HEK293 (cell line): Measurements from ENCODE around the gene GOLGA3.
"Not testable (repeated sequence)": the region's sequence is repeated elsewhere in the genome, so short reads cannot be mapped to it uniquely, and the experiment has no call there.

Experiments used
- CTCF ChIA-PET: fragments of 350-600 bp; formaldehyde crosslinking; extraction: SDS; loops from one replicate; lab custom pipeline; 2021; ENCODE audit warnings: antibody characterized with exemption; lab: Yijun Ruan, JAX
- POLR2A ChIA-PET: fragments of 300-600 bp; formaldehyde crosslinking; extraction: SDS; loops from one replicate; lab custom pipeline; 2020; ENCODE audit warnings: antibody characterized with exemption, inconsistent platforms; lab: Yijun Ruan, JAX
- H3K27ac ChIP-seq: fragments of 200-500 bp; sonication (Bioruptor generic); 2 replicates; pipeline ENCODE4 v1.5.1; 2014; ENCODE audit warnings: low read depth, low read length, control low read depth, inconsistent platforms; ENCODE audit errors: extremely low read depth
- H3K36me3 ChIP-seq, 2 experiments: fragments of 200-500 bp in 1 of 2; sonication (Bioruptor generic) in 1 of 2; 1 replicate in 1 of 2; 2 replicates in 1 of 2; pipeline ENCODE4 v1.5.1; 2014 to 2017; ENCODE audit warnings: inconsistent platforms in 2 of 2, low read length in 2 of 2; ENCODE audit not compliant: control insufficient read depth in 2 of 2, insufficient read depth in 1 of 2
- H3K4me1 ChIP-seq: fragments of 200-500 bp; sonication (Bioruptor generic); 2 replicates; pipeline ENCODE4 v1.5.1; 2014; ENCODE audit warnings: mild to moderate bottlenecking, low read length, inconsistent platforms; ENCODE audit not compliant: control insufficient read depth, insufficient read depth
- H3K4me3 ChIP-seq: 2 replicates; pipeline ENCODE4 v1.5.1; 2011; ENCODE audit warnings: low read depth, mild to moderate bottlenecking, control low read depth, low read length, moderate library complexity
- H3K9me3 ChIP-seq: fragments of 200-500 bp; sonication (Bioruptor generic); 2 replicates; pipeline ENCODE4 v1.5.1; 2014; ENCODE audit warnings: low read depth, low read length, inconsistent platforms; ENCODE audit not compliant: control insufficient read depth, insufficient read depth
- KLF7 ChIP-seq: fragments of 450-650 bp; formaldehyde crosslinking; IDR thresholded peaks from 2 replicates; pipeline ENCODE4 v1.5.1; 2016; ENCODE audit warnings: missing biosample characterization, missing genetic modification characterization, borderline replicate concordance
- PRDM1 ChIP-seq: fragments of 450-650 bp; formaldehyde crosslinking; IDR thresholded peaks from 2 replicates; pipeline ENCODE4; 2016; ENCODE audit warnings: missing biosample characterization, missing genetic modification characterization
- ZFP37 ChIP-seq: fragments of 450-650 bp; formaldehyde crosslinking; IDR thresholded peaks from 2 replicates; pipeline ENCODE4 v1.5.1; 2016; ENCODE audit warnings: missing biosample characterization, missing genetic modification characterization
- ZIC2 ChIP-seq: fragments of 450-650 bp; formaldehyde crosslinking; IDR thresholded peaks from 2 replicates; pipeline ENCODE4 v1.5.1; 2016; ENCODE audit warnings: missing biosample characterization, missing genetic modification characterization
- ZNF112 ChIP-seq: fragments of 450-650 bp; formaldehyde crosslinking; IDR thresholded peaks from 2 replicates; pipeline ENCODE4 v1.5.0; 2017; ENCODE audit warnings: missing biosample characterization, missing genetic modification characterization
- ZNF19 ChIP-seq: fragments of 450-650 bp; formaldehyde crosslinking; IDR thresholded peaks from 2 replicates; pipeline ENCODE4; 2016; ENCODE audit warnings: missing biosample characterization, missing genetic modification characterization, low read depth
- ZNF223 ChIP-seq: fragments of 450-650 bp; formaldehyde crosslinking; IDR thresholded peaks from 2 replicates; pipeline ENCODE4 v1.5.1; 2016; ENCODE audit warnings: missing biosample characterization, missing genetic modification characterization
- ZNF354C ChIP-seq: fragments of 450-650 bp; formaldehyde crosslinking; IDR thresholded peaks from 2 replicates; pipeline ENCODE4 v1.5.1; 2016; ENCODE audit warnings: missing biosample characterization, missing genetic modification characterization, low read depth, borderline replicate concordance
- ZNF394 ChIP-seq: fragments of 450-650 bp; formaldehyde crosslinking; IDR thresholded peaks from 2 replicates; pipeline ENCODE4 v1.5.1; 2016; ENCODE audit warnings: missing biosample characterization, missing genetic modification characterization, mild to moderate bottlenecking, moderate library complexity, borderline replicate concordance
- ZNF423 ChIP-seq: fragments of 450-650 bp; formaldehyde crosslinking; IDR thresholded peaks from 2 replicates; pipeline ENCODE4 v1.5.1; 2016; ENCODE audit warnings: missing biosample characterization, missing genetic modification characterization
- ZNF501 ChIP-seq: fragments of 450-650 bp; formaldehyde crosslinking; IDR thresholded peaks from 2 replicates; pipeline ENCODE4 v1.5.1; 2016; ENCODE audit warnings: missing biosample characterization, missing genetic modification characterization
- ZNF560 ChIP-seq: fragments of 450-650 bp; formaldehyde crosslinking; IDR thresholded peaks from 2 replicates; pipeline ENCODE4 v1.5.1; 2017; ENCODE audit warnings: missing biosample characterization, missing genetic modification characterization, borderline replicate concordance
- ZNF658 ChIP-seq: fragments of 450-650 bp; formaldehyde crosslinking; IDR thresholded peaks from 2 replicates; pipeline ENCODE4; 2016; ENCODE audit warnings: missing biosample characterization, missing genetic modification characterization
- ZNF660 ChIP-seq: fragments of 450-650 bp; IDR thresholded peaks from 2 replicates; pipeline ENCODE4 v1.5.1; 2018; ENCODE audit warnings: missing biosample characterization, mild to moderate bottlenecking, missing genetic modification characterization
- ZNF768 ChIP-seq: fragments of 450-650 bp; formaldehyde crosslinking; IDR thresholded peaks from 2 replicates; pipeline ENCODE4 v1.5.1; 2018; ENCODE audit warnings: missing biosample characterization, mild to moderate bottlenecking, missing genetic modification characterization
- TF ChIP-seq, protein P1 (sequence below): fragments of 450-650 bp; IDR thresholded peaks from 2 replicates; pipeline ENCODE4 v1.5.1; 2018; ENCODE audit warnings: missing biosample characterization, missing genetic modification characterization
- TF ChIP-seq, protein P2 (sequence below): fragments of 450-650 bp; formaldehyde crosslinking; IDR thresholded peaks from 2 replicates; pipeline ENCODE4 v1.5.1; 2016; ENCODE audit warnings: missing biosample characterization, missing genetic modification characterization
- TF ChIP-seq, protein P3 (sequence below): fragments of 450-650 bp; formaldehyde crosslinking; IDR thresholded peaks from 2 replicates; pipeline ENCODE4 v1.5.1; 2017; ENCODE audit warnings: missing biosample characterization, missing genetic modification characterization

The GOLGA3 gene

DNA sequence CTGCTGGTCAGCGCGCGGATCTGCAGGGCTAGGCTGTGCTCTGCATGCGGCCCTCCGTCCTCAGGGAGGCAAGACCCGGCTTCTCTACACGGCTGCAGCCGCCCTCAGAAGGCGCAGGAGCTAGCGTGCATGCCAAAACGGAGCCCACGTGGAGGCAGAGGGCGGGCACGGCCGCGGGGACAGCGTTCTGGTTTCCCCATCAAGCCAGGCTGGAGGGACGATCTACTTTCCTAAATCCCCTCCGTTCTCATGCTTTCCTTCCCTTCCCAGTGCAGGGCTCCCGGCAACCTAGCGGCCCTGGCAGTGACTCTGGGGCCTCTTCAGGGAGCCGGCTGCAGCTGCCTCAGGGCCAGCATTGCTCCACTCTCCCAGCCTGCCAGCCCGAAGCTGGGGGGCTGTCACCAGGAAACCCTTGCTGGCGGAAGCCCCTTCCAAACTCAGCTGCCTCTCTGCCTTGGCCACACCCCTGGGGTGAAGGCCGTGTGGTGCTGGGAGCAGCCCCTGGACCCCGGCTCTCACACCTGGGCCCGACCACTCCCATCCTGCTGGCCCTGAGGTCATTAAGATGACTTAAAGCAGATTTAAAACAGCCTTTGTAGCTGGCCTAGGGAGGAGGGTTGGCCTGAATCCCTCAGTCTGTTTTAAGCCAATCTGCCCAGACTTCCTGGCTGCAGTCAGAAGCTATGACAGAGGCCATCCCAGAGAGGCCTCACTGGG, 9.2 kb upstream of the GOLGA3 start:
- ChIA-PET POLR2A (interaction anchor here (0.6 kb wide), 1 partner anchor 17 kb away, joined by 6 read pairs; no protein-coding TSS in a partner anchor), CTCF (no interaction called here)
- TF ChIP-seq ZNF19 (tag by site-specific recombination) (no peak), ZNF560 (tag by site-specific recombination) (no peak), ZNF394 (tag by site-specific recombination) (no peak), ZFP37 (tag by site-specific recombination) (no peak), ZNF223 (tag by site-specific recombination) (no peak), ZNF112 (no peak), ZNF768 (no peak), ZIC2 (no peak), ZNF660 (tag by site-specific recombination) (no peak), ZNF354C (tag by site-specific recombination) (no peak), KLF7 (no peak), ZNF501 (tag by site-specific recombination) (no peak), PRDM1 (tag by site-specific recombination) (no peak), ZNF658 (tag by site-specific recombination) (no peak)
- TF ChIP-seq, protein P1, sequence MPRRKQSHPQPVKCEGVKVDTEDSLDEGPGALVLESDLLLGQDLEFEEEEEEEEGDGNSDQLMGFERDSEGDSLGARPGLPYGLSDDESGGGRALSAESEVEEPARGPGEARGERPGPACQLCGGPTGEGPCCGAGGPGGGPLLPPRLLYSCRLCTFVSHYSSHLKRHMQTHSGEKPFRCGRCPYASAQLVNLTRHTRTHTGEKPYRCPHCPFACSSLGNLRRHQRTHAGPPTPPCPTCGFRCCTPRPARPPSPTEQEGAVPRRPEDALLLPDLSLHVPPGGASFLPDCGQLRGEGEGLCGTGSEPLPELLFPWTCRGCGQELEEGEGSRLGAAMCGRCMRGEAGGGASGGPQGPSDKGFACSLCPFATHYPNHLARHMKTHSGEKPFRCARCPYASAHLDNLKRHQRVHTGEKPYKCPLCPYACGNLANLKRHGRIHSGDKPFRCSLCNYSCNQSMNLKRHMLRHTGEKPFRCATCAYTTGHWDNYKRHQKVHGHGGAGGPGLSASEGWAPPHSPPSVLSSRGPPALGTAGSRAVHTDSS (tag by site-specific recombination), result no peak
- TF ChIP-seq, protein P2, sequence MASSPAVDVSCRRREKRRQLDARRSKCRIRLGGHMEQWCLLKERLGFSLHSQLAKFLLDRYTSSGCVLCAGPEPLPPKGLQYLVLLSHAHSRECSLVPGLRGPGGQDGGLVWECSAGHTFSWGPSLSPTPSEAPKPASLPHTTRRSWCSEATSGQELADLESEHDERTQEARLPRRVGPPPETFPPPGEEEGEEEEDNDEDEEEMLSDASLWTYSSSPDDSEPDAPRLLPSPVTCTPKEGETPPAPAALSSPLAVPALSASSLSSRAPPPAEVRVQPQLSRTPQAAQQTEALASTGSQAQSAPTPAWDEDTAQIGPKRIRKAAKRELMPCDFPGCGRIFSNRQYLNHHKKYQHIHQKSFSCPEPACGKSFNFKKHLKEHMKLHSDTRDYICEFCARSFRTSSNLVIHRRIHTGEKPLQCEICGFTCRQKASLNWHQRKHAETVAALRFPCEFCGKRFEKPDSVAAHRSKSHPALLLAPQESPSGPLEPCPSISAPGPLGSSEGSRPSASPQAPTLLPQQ (tag by site-specific recombination), result no peak
- no peaks in the 10 kb centered on the region for H3K9me3 ChIP-seq
- no peak overlapping the region for H3K4me3 ChIP-seq
- H3K27ac ChIP-seq, result no peak overlapping the region
- no peaks in the 10 kb centered on the region for H3K4me1 ChIP-seq
- peaks cover 4 to 66% of the 10 kb centered on the region in 2 experiments; a peak in 2 of 3 replicates for H3K36me3 ChIP-seq

DNA sequence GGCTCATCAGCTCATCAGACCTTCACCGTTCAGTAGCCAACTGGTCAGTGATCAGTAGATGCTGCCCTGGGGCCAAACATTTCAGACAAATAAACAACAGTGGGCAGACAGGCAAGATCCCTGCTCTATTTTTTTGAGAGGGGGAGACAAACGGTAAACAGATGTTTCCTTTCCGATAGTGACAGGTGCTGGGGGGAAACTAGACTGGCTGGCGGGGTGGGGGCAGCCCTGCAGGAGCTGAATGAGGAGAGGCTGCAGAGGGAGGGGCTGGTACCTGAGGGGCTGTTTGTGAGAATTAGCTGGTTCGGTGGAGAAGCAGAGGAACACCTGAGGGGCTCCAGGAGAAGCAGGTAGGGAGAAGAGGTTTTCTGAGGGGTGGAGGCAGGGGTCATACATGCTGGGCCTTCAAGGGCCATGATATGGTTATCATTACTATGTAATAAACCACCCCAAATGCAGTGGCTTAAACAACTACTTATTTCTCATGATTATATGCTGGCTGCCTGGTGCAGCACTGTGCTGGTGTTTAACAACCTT, 8.2 kb upstream of the GOLGA3 start:
- no peak overlapping the region for H3K27ac ChIP-seq

DNA sequence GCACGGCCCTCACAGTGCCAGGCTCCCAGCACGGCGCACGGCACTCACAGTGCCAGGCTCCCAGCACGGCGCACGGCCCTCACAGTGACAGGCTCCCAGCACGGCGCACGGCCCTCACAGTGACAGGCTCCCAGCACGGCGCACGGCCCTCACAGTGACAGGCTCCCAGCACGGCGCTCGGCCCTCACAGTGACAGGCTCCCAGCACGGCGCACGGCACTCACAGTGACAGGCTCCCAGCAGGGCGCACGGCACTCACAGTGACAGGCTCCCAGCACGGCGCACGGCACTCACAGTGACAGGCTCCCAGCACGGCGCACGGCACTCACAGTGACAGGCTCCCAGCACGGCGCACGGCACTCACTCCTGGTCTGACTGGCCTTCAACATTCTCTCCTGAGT, 7.6 kb upstream of the GOLGA3 start:
- H3K4me1 ChIP-seq, H3K9me3 ChIP-seq, POLR2A ChIA-PET, H3K4me3 ChIP-seq, CTCF ChIA-PET, H3K27ac ChIP-seq: not testable (repeated sequence)
- H3K36me3 ChIP-seq, result peaks cover 0 to 59% of the 10 kb centered on the region in 2 experiments; a peak in 2 of 3 replicates

More for the DNA sequence above, 8.2 kb upstream of the GOLGA3 start:
- CTCF ChIA-PET, result no interaction called here
- Histone ChIP-seq H3K36me3 (peaks cover 4 to 62% of the 10 kb centered on the region in 2 experiments; a peak in 2 of 3 replicates), H3K9me3 (no peaks in the 10 kb centered on the region), H3K4me1 (no peaks in the 10 kb centered on the region), H3K4me3 (no peak overlapping the region)
- POLR2A ChIA-PET, result no interaction called here
- TF ChIP-seq, protein P3, sequence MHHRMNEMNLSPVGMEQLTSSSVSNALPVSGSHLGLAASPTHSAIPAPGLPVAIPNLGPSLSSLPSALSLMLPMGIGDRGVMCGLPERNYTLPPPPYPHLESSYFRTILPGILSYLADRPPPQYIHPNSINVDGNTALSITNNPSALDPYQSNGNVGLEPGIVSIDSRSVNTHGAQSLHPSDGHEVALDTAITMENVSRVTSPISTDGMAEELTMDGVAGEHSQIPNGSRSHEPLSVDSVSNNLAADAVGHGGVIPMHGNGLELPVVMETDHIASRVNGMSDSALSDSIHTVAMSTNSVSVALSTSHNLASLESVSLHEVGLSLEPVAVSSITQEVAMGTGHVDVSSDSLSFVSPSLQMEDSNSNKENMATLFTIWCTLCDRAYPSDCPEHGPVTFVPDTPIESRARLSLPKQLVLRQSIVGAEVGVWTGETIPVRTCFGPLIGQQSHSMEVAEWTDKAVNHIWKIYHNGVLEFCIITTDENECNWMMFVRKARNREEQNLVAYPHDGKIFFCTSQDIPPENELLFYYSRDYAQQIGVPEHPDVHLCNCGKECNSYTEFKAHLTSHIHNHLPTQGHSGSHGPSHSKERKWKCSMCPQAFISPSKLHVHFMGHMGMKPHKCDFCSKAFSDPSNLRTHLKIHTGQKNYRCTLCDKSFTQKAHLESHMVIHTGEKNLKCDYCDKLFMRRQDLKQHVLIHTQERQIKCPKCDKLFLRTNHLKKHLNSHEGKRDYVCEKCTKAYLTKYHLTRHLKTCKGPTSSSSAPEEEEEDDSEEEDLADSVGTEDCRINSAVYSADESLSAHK (tag by site-specific recombination), result no peak
- TF ChIP-seq ZNF660 (tag by site-specific recombination) (no peak), ZNF423 (tag by site-specific recombination) (no peak), ZNF394 (tag by site-specific recombination) (peak; percentile 54; the same call in 1 of the 2 replicates)
